Bronchial epithelial cell (primary cell): ENCODE results near the gene CTNND2. TPM values are rescaled to one million over a fixed set of nuclear protein-coding genes. Genes with fewer than 3 reads are reported as not detected.

Experiments
- DNase-seq: peaks from one replicate; pipeline ENCODE4 v3.0.0-alpha.2; 2010; ENCODE audit warnings: low read depth
- FAIRE-seq: peaks from 2 replicates; lab custom pipeline; 2011; peaks lifted over from hg19 to GRCh38; lab: Jason Lieb, UNC
- H3K27me3 ChIP-seq: 2 replicates; pipeline ENCODE4 v1.5.1; 2011; ENCODE audit warnings: low read length; ENCODE audit not compliant: control insufficient read depth, insufficient read depth
- H3K36me3 ChIP-seq: 2 replicates; pipeline ENCODE4 v1.5.1; 2011; ENCODE audit warnings: low read length; ENCODE audit not compliant: control insufficient read depth, insufficient read depth
- H3K4me3 ChIP-seq: 2 replicates; pipeline ENCODE4 v1.5.1; 2011; ENCODE audit warnings: mild to moderate bottlenecking, low read depth, low read length, control low read depth
- total RNA-seq: library from RNA; depleted of rRNA; stranded (reverse); fragments of >200 nt; gene quantifications from 2 replicates; pipeline ENCODE4 v1.2.1, GENCODE V29; 2014
- TF ChIP-seq, protein P1 (sequence below): IDR thresholded peaks from 2 replicates; pipeline ENCODE4 v1.5.1; 2011; ENCODE audit warnings: mild to moderate bottlenecking, moderate library complexity, low read length, control low read depth, inconsistent platforms; ENCODE audit not compliant: insufficient read depth, severe bottlenecking

The CTNND2 gene
- total RNA-seq, 1 donor from 2014 or later: not detected

DNA sequence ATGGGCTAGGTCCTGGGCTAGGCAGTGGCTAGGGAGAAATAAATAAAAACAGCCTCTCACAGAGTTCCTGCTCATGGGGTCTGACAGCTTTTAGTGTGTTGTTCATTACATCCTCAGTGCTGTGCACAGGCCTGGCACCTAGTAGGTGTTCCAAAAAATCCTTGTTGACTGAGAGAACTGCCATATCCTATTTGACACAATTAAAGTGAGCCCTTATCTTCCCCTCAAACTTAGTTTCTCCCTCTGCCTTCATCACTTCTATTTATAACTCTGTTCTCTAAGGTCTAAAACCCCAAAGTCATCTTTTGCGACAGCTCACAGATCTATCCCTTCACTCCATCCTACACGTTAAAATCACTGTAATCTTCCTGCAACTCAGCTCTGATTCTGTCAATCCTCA, 594.1 kb downstream of the CTNND2 start:
- H3K4me3 ChIP-seq: no peak overlapping the region
- no peaks in the 10 kb centered on the region for H3K36me3 ChIP-seq
- no peak for DNase-seq
- FAIRE-seq: no peak
- TF ChIP-seq, protein P1, sequence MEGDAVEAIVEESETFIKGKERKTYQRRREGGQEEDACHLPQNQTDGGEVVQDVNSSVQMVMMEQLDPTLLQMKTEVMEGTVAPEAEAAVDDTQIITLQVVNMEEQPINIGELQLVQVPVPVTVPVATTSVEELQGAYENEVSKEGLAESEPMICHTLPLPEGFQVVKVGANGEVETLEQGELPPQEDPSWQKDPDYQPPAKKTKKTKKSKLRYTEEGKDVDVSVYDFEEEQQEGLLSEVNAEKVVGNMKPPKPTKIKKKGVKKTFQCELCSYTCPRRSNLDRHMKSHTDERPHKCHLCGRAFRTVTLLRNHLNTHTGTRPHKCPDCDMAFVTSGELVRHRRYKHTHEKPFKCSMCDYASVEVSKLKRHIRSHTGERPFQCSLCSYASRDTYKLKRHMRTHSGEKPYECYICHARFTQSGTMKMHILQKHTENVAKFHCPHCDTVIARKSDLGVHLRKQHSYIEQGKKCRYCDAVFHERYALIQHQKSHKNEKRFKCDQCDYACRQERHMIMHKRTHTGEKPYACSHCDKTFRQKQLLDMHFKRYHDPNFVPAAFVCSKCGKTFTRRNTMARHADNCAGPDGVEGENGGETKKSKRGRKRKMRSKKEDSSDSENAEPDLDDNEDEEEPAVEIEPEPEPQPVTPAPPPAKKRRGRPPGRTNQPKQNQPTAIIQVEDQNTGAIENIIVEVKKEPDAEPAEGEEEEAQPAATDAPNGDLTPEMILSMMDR: no peak
- no peaks in the 10 kb centered on the region for H3K27me3 ChIP-seq

DNA sequence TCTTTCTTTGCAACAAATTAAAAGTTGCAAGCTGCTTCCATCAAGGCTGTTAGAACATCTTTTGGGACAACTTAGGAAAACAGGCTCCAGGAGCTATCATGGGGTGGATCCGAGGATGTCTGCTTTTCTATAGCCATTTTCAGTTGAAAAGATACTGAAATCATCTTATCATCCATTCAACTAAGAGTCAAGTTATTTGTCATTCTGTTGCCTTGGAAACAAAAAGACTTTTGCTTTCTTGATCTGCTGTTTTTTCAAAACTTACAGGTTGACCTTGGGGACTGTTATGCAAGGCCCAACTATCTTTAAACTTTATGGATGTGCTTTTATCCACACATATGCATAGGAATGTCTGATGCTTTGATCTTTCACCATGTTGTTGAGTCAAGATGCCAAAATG, 597.9 kb downstream of the CTNND2 start:
- H3K27me3 ChIP-seq: no peaks in the 10 kb centered on the region
- TF ChIP-seq, protein P1: no peak
- no peak for FAIRE-seq

DNA sequence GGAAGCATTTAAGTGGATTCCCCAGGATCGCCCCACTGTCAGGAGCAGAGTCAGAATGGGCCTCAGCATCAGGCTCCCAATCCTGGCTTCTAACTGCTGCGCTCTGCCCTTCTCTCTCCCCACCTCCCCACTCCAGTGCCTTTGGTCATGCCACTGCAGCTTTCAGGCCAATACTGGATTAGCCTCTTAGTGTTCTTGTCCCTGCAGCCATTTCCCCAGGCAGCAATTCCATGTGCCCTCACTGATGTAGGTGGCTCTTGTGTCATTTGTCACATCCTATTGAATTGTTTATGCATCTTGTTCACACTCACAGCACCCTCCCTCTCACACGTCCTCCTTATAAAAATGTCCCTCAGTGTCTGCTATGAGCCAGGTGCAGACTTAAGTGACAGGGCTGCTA, 599.0 kb downstream of the CTNND2 start:
- TF ChIP-seq, protein P1: no peak
- Histone ChIP-seq H3K4me3 (no peak overlapping the region), H3K36me3 (no peaks in the 10 kb centered on the region), H3K27me3 (no peaks in the 10 kb centered on the region)
- no peak for DNase-seq
- no peak for FAIRE-seq

More for the DNA sequence above, 597.9 kb downstream of the CTNND2 start:
- Histone ChIP-seq H3K4me3 (no peak overlapping the region), H3K36me3 (no peaks in the 10 kb centered on the region)
- DNase-seq: no peak

DNA sequence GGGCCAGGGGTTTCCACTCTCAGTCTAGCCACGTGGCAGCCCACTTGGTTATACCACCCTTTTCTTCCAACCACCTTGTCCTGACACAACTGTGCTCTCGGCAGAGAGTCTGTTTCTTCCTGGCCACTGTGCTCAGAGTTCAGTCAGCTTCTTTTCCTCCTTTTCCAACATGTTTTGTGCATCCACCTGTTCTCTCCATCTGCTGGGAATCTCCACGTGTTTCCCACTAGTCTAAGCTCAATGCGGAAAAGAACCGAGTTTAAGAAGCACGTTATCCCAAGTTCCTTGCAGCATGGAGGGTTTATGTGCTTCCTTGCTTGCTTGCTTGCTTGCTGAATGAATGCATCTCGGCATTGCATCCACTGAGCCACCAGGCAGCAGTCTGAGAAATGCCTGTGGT, 599.6 kb downstream of the CTNND2 start:
- H3K36me3 ChIP-seq: no peaks in the 10 kb centered on the region
- no peak for DNase-seq
- peak; percentile 40 for FAIRE-seq
- TF ChIP-seq, protein P1: no peak
- no peak overlapping the region for H3K4me3 ChIP-seq
- no peaks in the 10 kb centered on the region for H3K27me3 ChIP-seq

DNA sequence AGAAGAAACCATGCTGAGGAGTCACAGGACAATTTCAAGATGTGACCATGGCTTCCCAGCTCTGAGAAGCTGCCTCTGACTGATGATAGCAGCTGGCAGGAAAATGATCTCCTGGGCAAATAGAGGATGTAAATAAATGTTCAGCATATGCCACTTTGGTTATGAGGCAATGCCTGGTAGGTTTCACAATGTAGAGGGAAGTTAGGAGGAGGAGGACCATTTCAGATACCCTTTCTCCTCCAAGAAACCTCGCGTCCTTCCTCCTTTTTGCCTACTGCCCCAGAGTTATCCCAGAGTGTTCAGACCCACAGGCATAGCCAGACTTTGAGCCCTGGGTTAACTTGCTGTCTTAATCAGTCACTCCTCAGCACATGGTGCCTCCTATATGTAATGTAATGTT, 601.6 kb downstream of the CTNND2 start:
- TF ChIP-seq, protein P1: no peak
- no peak for DNase-seq
- H3K27me3 ChIP-seq: no peaks in the 10 kb centered on the region
- no peak for FAIRE-seq
- no peaks in the 10 kb centered on the region for H3K36me3 ChIP-seq
- H3K4me3 ChIP-seq: no peak overlapping the region

DNA sequence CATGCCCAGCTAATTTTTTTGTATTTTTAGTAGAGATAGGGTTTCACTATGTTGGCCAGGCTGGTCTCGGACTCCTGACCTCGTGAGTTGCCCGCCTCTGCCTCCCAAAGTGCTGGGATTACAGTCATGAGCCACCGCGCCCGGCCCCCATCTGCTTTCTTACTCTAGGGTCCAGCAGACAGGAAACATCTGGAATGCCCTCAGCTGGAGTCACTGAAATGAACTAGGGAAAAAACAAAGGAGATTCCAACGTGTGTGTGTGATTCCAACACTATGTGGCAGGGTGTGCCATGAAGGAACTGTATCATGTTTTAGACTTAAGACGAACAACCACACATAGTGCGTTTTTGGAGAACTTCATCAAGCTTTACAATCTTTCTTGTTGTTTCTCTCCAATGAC, 603.1 kb downstream of the CTNND2 start:
- TF ChIP-seq, protein P1: no peak
- DNase-seq (no peak), FAIRE-seq (no peak)
- H3K4me3 ChIP-seq: no peak overlapping the region
- no peaks in the 10 kb centered on the region for H3K27me3 ChIP-seq
- H3K36me3 ChIP-seq: no peaks in the 10 kb centered on the region
